IPS-11a (cell line): Measurements from ENCODE around the gene TOM1L2.
"Not testable (repeated sequence)": the region's sequence is repeated elsewhere in the genome, so short reads cannot be mapped to it uniquely, and the experiment has no call there.

Experiments used
- H3K4me3 ChIP-seq: one replicate; pipeline ENCODE4 v1.5.1; 2013; ENCODE audit warnings: low read depth, low read length, control low read depth

The TOM1L2 gene

DNA sequence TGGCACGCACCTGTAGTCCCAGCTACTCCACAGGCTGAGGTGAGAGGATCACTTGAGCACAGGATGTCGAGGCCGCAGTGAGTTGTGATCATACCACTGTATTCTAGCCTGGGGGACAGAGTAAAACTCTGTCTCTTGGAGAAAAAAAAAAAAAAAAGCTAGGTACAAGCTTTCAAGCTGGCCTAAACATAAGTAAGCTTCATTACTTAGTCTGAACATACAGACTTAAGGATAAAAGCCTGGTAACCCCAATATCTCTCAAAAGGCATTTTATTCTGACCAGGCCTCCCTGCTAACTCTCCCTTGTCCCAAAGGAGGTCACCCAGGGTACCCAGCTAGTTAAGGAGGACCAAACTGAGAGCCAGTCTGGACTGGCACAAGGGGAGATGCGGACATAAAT is 46.2 kb downstream of the TOM1L2 start:
- H3K4me3 ChIP-seq = no peak overlapping the region

- no peak overlapping the region for H3K4me3 ChIP-seq
These were observed 47.3 kb downstream of the TOM1L2 start for GRCh38 chr17:17924857-17925250.

GRCh38 chr17:17924131-17924856 is 47.9 kb downstream of the TOM1L2 start:
- H3K4me3 ChIP-seq = no peak overlapping the region

- H3K4me3 ChIP-seq = no peak overlapping the region
These were observed 50.1 kb downstream of the TOM1L2 start for GRCh38 chr17:17922070-17922614.

GRCh38 chr17:17921192-17922069 is 50.8 kb downstream of the TOM1L2 start:
- no peak overlapping the region for H3K4me3 ChIP-seq

- H3K4me3 ChIP-seq = no peak overlapping the region
These were observed 52.8 kb downstream of the TOM1L2 start for GRCh38 chr17:17919169-17920107.

DNA sequence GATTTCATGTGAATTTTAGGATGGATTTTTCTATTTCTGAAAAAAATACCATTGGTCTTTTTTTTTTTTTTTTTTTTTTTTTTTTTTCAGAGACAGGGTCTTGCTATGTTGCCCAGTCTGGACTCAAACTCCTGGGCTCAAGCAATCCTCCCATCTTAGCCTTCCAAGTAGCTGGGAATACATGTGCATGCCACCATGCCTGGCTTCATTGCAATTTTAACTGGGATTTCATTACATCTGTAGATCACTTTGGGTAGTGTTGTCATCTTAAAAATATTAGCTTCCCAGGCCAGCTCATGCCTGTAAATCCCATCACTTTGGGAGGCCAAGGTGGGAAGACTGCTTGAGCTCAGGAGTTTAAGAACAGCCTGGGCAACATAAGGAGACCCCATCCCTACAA is 54.8 kb downstream of the TOM1L2 start:
- no peak overlapping the region for H3K4me3 ChIP-seq

- no peak overlapping the region for H3K4me3 ChIP-seq
These were observed 57.0 kb downstream of the TOM1L2 start for GRCh38 chr17:17915183-17915582.

- H3K4me3 ChIP-seq = no peak overlapping the region
These were observed 58.4 kb downstream of the TOM1L2 start for GRCh38 chr17:17913695-17914332.

GRCh38 chr17:17912336-17912735 is 59.9 kb downstream of the TOM1L2 start:
- not testable (repeated sequence) for H3K4me3 ChIP-seq

DNA sequence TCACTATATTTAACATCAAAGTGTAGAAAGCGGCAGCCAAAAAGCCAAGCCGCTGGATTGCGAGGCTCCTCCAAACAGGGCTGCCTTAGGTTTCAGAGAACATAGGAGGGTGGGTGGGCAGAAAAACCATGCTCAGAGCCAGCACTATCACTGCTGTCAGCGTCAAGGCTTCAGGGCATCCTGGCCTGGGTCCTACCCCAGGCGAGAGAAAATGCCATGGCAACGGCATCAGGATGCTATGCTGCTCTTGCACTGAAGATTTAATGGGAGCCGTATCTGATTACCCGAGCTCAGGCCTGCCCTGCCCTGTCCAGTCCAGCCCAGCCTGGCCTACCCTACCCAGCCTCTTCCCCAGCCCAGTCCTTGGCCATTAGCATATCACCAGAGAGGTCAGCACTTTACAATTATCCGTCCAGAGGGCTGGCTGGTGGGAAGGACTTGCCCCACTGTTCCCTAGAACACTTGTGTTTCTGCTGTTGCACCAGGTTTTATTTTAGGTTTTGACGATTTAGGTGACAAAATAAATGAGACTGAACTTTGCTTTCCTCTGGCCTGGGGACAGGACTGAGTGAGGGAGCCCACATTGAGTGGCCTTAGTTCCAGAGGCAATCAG is 61.1 kb downstream of the TOM1L2 start:
- no peak overlapping the region for H3K4me3 ChIP-seq

DNA sequence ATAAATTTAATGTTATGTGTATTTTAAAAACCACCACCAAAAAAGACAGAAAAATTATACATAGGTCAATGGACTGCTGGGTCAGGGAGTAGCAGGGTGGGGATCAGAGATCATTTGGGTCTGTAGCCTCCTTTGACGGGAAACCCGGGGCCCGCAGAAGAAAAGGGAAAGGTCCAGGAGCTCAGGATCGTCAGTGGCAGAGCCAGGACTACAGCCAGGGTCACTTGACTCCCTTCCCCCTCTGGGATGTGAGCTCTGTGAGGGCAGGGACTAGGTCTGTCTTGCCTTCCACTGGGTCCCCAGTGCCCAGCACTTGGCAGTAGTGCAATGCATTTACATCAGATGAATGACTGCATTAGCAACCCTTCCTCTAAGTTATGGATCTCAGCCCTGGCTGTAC is 62.1 kb downstream of the TOM1L2 start:
- no peak overlapping the region for H3K4me3 ChIP-seq

GRCh38 chr17:17909078-17909477 is 63.1 kb downstream of the TOM1L2 start:
- no peak overlapping the region for H3K4me3 ChIP-seq

GRCh38 chr17:17907469-17907868 is 64.7 kb downstream of the TOM1L2 start:
- no peak overlapping the region for H3K4me3 ChIP-seq

- H3K4me3 ChIP-seq = no peak overlapping the region
These were observed 65.6 kb downstream of the TOM1L2 start for GRCh38 chr17:17906418-17907215.

GRCh38 chr17:17905036-17905320 is 67.2 kb downstream of the TOM1L2 start:
- no peak overlapping the region for H3K4me3 ChIP-seq

DNA sequence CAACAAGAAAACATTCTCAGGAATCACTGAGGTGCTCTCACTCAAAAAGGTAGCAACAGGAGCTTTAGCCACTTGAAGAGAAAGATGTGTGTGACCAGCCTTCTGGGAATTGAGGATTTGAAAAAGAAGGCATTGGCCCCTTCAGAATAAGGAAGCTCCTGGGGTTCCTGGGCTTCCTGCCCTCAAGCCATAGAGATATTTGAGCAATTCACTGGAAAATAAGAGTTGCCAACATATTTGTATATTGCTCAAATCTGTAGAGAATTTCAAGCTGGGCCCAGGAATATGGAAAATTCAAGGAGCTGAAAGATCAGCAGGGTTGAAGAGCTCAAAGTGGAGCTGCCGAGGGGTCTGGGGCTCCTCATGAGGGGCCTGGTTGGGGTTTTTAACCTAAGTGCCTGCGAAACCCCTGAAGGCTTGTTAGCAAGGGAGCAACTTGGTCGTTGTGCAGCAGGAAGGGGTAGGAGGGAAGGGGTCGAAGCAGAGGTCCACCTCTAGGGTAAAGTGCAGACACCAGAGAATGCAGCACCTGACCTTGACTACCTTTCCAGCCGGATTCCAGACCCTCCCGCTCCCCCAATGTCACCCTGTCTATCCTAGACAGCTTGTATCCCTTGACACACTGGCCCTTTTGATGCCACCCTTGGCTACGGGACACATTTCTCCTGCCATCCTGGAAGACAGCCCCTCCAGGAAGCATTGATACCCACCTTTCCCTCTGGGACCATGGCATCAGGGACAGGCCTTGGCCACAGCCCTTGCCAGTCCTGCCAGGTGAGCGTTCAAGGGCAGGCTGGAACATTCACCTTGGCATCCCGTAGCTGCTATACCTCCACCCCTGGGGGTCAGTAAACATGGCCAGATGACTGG is 67.8 kb downstream of the TOM1L2 start:
- H3K4me3 ChIP-seq = no peak overlapping the region

- no peak overlapping the region for H3K4me3 ChIP-seq
These were observed 69.3 kb downstream of the TOM1L2 start for GRCh38 chr17:17902877-17903276.
